Vein endothelial cell (primary cell): ENCODE data around the gene C5orf34. TPM values are rescaled to one million over a fixed set of nuclear protein-coding genes. Genes with fewer than 3 reads are reported as not detected.

Experiments used
- total RNA-seq: library from RNA; depleted of rRNA; stranded (reverse); fragments of >200 nt; gene quantifications from 2 replicates; pipeline ENCODE4 v1.2.3, GENCODE V29; 2012

Gene C5orf34, protein sequence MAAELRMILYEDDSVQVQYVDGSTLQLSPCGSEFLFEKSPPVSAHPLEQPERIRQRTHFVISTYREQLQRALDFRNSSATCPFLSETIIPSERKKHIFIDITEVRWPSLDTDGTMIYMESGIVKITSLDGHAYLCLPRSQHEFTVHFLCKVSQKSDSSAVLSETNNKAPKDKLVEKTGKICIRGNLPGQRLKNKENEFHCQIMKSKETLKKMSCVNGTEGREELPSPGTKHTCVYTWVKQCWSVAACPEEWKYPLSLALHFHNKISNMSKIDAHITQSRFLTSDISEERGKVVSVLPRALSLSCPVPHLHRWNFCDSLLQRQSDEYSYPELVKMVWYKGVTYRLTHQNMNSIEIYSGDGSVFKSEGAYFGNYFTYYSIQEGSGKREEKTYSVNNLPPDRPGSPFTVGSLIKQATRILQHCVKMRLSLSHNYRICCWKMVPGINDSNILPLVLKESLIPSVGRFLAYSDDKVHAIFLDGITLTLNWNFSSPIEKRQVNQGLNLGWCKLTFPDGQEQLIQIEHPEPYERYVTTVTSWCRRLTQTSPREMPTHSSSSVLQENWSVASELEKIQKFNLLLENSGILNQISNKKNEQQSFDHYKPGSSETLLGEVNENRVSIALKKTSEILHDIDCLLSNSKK
- total RNA-seq: 2.6 and 4.5 TPM in 2 replicates

GRCh38 chr5:43514816-43515677, at the start of gene C5orf34:
TSS of gene C5orf34 (minus strand) at chr5:43515148. CDS start at chr5:43509339, 5,809 bp downstream.

GRCh38 chr5:43556857-43557542, 42.1 kb upstream of the C5orf34 start, which contains the start of gene PAIP1:
TSS of gene PAIP1 (minus strand) at chr5:43557077. CDS start at chr5:43556846, 231 bp downstream.

DNA sequence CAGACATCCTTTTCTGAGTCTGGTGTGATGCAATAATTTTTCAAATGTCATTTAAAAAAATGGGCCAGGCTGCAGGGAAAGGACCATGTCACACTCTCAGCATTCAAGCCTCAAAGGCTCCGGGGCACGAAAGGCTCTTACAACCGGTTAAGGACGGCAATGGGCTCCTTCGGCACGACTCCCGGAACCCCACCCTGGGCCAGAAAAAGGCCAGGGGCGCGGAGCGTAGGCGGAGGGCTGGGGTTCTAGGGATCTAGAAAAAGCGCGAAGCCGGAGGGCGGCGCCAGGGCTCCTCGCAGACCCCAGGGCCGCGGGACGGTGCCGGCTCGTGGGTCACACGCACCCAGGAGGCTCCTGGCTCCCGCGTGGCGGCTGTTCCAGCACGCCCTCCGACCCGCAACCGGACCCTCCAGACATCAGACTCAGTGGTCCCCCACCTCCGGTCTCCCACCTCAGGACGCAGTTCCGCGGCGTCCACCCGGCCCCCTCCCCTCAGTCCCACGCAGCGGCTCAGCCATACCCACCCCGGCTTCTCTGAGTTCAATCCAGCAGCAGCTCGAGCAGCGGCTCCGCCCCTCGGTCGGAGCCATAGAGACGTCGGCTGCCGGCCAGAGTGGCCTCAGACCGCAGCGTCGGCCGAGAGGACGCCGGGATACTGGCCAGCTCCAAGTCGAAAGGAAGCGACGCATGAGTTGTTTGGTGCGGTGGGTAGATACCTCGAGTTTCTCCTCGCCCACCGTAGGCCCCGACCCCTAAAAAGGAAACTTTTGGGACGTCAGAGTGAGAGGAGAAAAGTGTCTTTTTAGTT, 31.4 kb downstream of the C5orf34 start, which contains the start of gene TMEM267:
TMEM267 (minus strand) TSS at position 568 of the 808 bp plus-strand sequence. CDS start 29,896 bp downstream, outside the sequence.

Other genes starting within 250 kb of the C5orf34 start
- gene HMGCS1, start 201.7 kb downstream of the C5orf34 start, total RNA-seq: 14.0 and 71.3 TPM in 2 replicates
- gene CCL28, start 102.8 kb downstream of the C5orf34 start, total RNA-seq: 2.3 and 2.7 TPM in 2 replicates
- gene TMEM267, start 31.3 kb downstream of the C5orf34 start, total RNA-seq: 6.9 and 12.9 TPM in 2 replicates
- gene PAIP1, start 41.9 kb upstream of the C5orf34 start, total RNA-seq: 104 and 130 TPM in 2 replicates
- 59.5 and 67.9 TPM in 2 replicates for gene NNT, start 88.0 kb upstream of the C5orf34 start, total RNA-seq